Epithelial cell of esophagus (primary cell): Measurements from ENCODE around the gene PRCD.
A peak's percentile ranks its signal among the peaks of the same experiment; 100 is the strongest.

ENCODE experiments used
- DNase-seq: peaks from one replicate; pipeline ENCODE4 v3.0.0; 2010; ENCODE audit warnings: low read depth
- H3K4me3 ChIP-seq: 2 replicates; pipeline ENCODE4 v1.5.1; 2011; ENCODE audit warnings: mild to moderate bottlenecking, low read length, control low read depth
- CTCF ChIP-seq: IDR thresholded peaks from 2 replicates; pipeline ENCODE4 v1.5.1; 2011; ENCODE audit warnings: low read depth, mild to moderate bottlenecking, low read length, control low read depth, inconsistent platforms; ENCODE audit not compliant: insufficient read depth; ENCODE audit errors: missing control alignments

Gene PRCD

GRCh38 chr17:76500074-76500746 is 39.6 kb upstream of the PRCD start:
- no peak for TF ChIP-seq CTCF
- peak; percentile 34 for DNase-seq
- H3K4me3 ChIP-seq: peak overlapping the region; percentile 89

DNA sequence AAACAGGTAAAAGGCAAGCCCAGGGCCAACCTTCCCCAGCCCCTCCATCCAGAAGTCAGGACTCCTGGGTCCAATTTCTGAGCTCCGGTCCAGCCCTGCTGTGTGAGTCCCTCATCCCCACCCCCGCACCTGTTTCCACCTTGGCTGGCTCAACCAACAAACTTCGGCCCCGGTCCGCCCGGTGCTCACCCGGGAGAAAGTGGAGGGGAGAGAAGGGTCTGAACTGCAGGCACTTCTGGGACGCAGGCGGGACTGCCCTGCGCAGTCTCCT is 39.2 kb upstream of the PRCD start:
- H3K4me3 ChIP-seq: peak overlapping the region; percentile 89
- no peak for TF ChIP-seq CTCF
- no peak for DNase-seq

GRCh38 chr17:76501018-76501826 is 38.6 kb upstream of the PRCD start, which contains the start of gene RHBDF2:
Gene RHBDF2 (minus strand): TSS chr17:76501423. CDS start chr17:76481524, 19,899 bp downstream.
- TF ChIP-seq CTCF: no peak
- DNase-seq: peak; percentile 90
- H3K4me3 ChIP-seq: peak within 1 kb of the TSS; percentile 89

DNA sequence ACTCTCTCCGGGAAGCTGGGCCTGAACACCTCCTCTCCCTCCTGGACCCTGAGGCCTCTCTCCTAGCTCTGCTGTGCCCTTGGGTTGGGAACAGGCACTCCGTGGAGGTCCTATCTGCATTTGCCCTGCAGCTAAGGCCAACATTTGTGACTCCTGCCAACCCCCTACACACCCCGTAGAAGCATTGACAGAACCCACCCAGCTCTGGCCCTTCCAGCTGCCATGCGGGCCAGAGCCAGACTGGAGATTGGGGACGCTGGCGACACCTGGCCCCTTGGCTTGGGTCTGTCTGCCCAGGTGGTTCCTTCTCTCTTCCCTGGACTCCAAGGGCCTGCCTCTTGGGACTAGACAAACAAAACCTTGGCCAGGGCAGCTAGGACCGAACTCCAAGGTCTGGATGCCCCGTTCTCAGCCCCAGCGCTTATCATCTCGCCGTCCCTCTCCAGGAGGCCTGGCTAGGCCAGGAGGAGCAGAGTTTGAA is 38.0 kb upstream of the PRCD start:
- no peak overlapping the region for H3K4me3 ChIP-seq
- TF ChIP-seq CTCF: no peak
- DNase-seq: no peak

GRCh38 chr17:76502341-76503211 is 37.3 kb upstream of the PRCD start:
- no peak overlapping the region for H3K4me3 ChIP-seq
- no peak for TF ChIP-seq CTCF
- no peak for DNase-seq

DNA sequence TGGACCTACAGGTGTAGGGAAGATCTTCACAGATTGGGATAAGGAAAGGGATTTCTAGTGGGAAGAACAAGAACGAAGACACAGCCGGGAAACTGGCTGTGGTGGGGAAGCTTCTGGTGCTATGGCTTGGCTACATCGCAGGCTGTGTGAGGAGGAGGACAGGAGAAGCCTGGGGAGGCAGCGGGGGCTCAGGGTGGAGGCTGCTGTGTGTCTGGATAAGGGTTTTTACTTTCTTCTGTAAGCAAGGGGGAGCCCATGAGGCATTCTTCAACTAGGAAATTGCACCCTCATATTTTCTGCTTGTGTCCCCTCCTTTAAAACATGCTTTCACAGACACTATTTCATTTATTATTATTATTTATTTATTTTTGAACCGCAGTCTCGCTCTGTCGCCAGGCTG is 35.7 kb upstream of the PRCD start:
- DNase-seq: no peak

More for the DNA sequence above, 35.7 kb upstream of the PRCD start:
- TF ChIP-seq CTCF: no peak
- H3K4me3 ChIP-seq: no peak overlapping the region
